ENCODE results near the gene SSR4. TPM values are rescaled to one million over a fixed set of nuclear protein-coding genes. Genes with fewer than 3 reads are reported as not detected.

The SSR4 gene
- polyA plus RNA-seq, 1 donor (not counting 4 experiments of a cell fraction or from before 2014, with no cell fraction given) = 187 TPM

DNA sequence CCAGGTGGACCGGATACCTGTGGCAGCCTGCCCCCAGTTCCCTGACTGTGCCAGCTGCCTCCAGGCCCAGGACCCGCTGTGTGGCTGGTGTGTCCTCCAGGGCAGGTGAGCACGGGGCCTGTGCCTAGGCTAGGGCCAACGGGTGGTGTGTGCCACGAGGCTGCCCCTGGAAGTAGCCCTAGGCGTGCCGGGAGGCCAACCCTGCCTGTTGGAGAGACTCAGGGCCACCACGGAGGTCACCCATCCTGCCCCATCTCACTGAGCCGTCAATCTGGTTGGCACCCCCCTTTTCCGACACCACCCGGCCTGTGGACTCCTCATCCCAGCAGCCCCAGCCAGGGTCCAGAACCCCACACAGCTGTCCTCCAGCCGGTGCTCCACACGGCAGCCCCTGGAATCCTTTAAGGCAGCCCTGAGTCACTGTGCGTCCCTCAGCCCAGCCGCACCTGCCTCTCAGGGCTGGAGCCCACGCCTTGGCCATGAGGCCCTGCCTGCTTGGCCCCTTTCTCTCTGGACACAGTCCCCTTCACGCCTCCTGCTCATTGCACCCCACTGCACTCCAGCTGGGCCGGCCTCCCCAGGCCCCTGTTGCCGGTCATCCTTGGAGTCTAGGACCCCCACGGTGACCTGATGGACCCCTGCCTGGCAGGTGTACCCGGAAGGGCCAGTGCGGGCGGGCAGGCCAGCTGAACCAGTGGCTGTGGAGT, 25.2 kb upstream of the SSR4 start:
- H3K4me3 ChIP-seq (ENCODE audit: control insufficient read depth in 2 of 3, extremely low read depth in 1 of 3, insufficient read depth in 2 of 3, low read depth in 1 of 3, low read length in 3 of 3) = no peak overlapping the region
- peaks cover 0 to 2% of the 10 kb centered on the region in 2 experiments for H3K36me3 ChIP-seq (ENCODE audit: control insufficient read depth in 2 of 2, extremely low read depth in 1 of 2, insufficient read depth in 2 of 2, low read length in 2 of 2)
- peaks cover 4% of the 10 kb centered on the region for H3K9me3 ChIP-seq (ENCODE audit: control insufficient read depth, low read depth, low read length)
- H2AFZ ChIP-seq (ENCODE audit: control insufficient read depth, low read length) = no peak overlapping the region
- peaks cover 11% of the 10 kb centered on the region for H3K4me1 ChIP-seq (ENCODE audit: control insufficient read depth, extremely low read depth, insufficient read depth, low read length)
- FAIRE-seq (no peak), DNase-seq (ENCODE audit: low read depth, low spot score) (no peak)
- H3K27ac ChIP-seq (ENCODE audit: control insufficient read depth, insufficient read depth, low read length) = no peak overlapping the region
- TF ChIP-seq, protein P1, sequence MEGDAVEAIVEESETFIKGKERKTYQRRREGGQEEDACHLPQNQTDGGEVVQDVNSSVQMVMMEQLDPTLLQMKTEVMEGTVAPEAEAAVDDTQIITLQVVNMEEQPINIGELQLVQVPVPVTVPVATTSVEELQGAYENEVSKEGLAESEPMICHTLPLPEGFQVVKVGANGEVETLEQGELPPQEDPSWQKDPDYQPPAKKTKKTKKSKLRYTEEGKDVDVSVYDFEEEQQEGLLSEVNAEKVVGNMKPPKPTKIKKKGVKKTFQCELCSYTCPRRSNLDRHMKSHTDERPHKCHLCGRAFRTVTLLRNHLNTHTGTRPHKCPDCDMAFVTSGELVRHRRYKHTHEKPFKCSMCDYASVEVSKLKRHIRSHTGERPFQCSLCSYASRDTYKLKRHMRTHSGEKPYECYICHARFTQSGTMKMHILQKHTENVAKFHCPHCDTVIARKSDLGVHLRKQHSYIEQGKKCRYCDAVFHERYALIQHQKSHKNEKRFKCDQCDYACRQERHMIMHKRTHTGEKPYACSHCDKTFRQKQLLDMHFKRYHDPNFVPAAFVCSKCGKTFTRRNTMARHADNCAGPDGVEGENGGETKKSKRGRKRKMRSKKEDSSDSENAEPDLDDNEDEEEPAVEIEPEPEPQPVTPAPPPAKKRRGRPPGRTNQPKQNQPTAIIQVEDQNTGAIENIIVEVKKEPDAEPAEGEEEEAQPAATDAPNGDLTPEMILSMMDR (optimal IDR thresholded peaks at IDR 0.05 in 1 of 3, IDR thresholded peaks at IDR 0.05 in 1 of 3, conservative IDR thresholded peaks at IDR 0.05 in 1 of 3; ENCODE audit: extremely low read depth in 1 of 3, insufficient read depth in 2 of 3, low read length in 3 of 3) = no peak
- no peak for TF ChIP-seq EZH2 (IDR thresholded peaks at IDR 0.05; ENCODE audit: low read length)
- H3K4me2 ChIP-seq (ENCODE audit: control insufficient read depth, extremely low read depth, insufficient read depth, low read depth, low read length) = no peak overlapping the region
- H3K27me3 ChIP-seq (ENCODE audit: control insufficient read depth, extremely low read depth, insufficient read depth, low read length) = no peaks in the 10 kb centered on the region
- H3K9me1 ChIP-seq (ENCODE audit: control insufficient read depth, extremely low read depth, insufficient read depth, low read length) = no peaks in the 10 kb centered on the region
- H3K9ac ChIP-seq (ENCODE audit: control insufficient read depth, extremely low read depth, insufficient read depth, low read length) = no peak overlapping the region
- H4K20me1 ChIP-seq (ENCODE audit: control insufficient read depth, extremely low read depth, insufficient read depth, low read length) = no peaks in the 10 kb centered on the region
- dilution Hi-C loops (cut with MboI; ENCODE audit: extremely low pct_ligation_motif_present, low sequenced_read_pairs) = no loop called here
- peaks cover 2% of the 10 kb centered on the region for H3K79me2 ChIP-seq (ENCODE audit: control insufficient read depth, insufficient read depth, low read length)

- DNase-seq (ENCODE audit: low read depth, low spot score) (no peak), FAIRE-seq (no peak)
- no peaks in the 10 kb centered on the region for H3K27me3 ChIP-seq (ENCODE audit: control insufficient read depth, extremely low read depth, insufficient read depth, low read length)
- H3K27ac ChIP-seq (ENCODE audit: control insufficient read depth, insufficient read depth, low read length) = no peak overlapping the region
- peaks cover 4% of the 10 kb centered on the region for H3K4me1 ChIP-seq (ENCODE audit: control insufficient read depth, extremely low read depth, insufficient read depth, low read length)
- no peaks in the 10 kb centered on the region for H4K20me1 ChIP-seq (ENCODE audit: control insufficient read depth, extremely low read depth, insufficient read depth, low read length)
- TF ChIP-seq, protein P1 (optimal IDR thresholded peaks at IDR 0.05 in 1 of 3, IDR thresholded peaks at IDR 0.05 in 1 of 3, conservative IDR thresholded peaks at IDR 0.05 in 1 of 3; ENCODE audit: extremely low read depth in 1 of 3, insufficient read depth in 2 of 3, low read length in 3 of 3) = no peak
- no peak for TF ChIP-seq EZH2 (IDR thresholded peaks at IDR 0.05; ENCODE audit: low read length)
- H3K9me3 ChIP-seq (ENCODE audit: control insufficient read depth, low read depth, low read length) = peaks cover 4% of the 10 kb centered on the region
- no peak overlapping the region for H3K4me3 ChIP-seq (ENCODE audit: control insufficient read depth in 2 of 3, extremely low read depth in 1 of 3, insufficient read depth in 2 of 3, low read depth in 1 of 3, low read length in 3 of 3)
- H3K79me2 ChIP-seq (ENCODE audit: control insufficient read depth, insufficient read depth, low read length) = no peaks in the 10 kb centered on the region
- H3K9me1 ChIP-seq (ENCODE audit: control insufficient read depth, extremely low read depth, insufficient read depth, low read length) = no peaks in the 10 kb centered on the region
- no peak overlapping the region for H3K4me2 ChIP-seq (ENCODE audit: control insufficient read depth, extremely low read depth, insufficient read depth, low read depth, low read length)
- no peak overlapping the region for H2AFZ ChIP-seq (ENCODE audit: control insufficient read depth, low read length)
- dilution Hi-C loops (cut with MboI; ENCODE audit: extremely low pct_ligation_motif_present, low sequenced_read_pairs) = no loop called here
- peaks cover 0 to 4% of the 10 kb centered on the region in 2 experiments for H3K36me3 ChIP-seq (ENCODE audit: control insufficient read depth in 2 of 2, extremely low read depth in 1 of 2, insufficient read depth in 2 of 2, low read length in 2 of 2)
- H3K9ac ChIP-seq (ENCODE audit: control insufficient read depth, extremely low read depth, insufficient read depth, low read length) = no peak overlapping the region
Observed at GRCh38 chrX:153769865-153770600, 24.4 kb upstream of the SSR4 start.
